ENCODE measurements around the gene FAXDC2.
A peak's percentile ranks its signal among the peaks of the same experiment; 100 is the strongest.

Gene FAXDC2

GRCh38 chr5:154813158-154813557 is 37.2 kb downstream of the FAXDC2 start:
- Histone ChIP-seq H3K4me2 (ENCODE audit: low read length) (no peak overlapping the region), H2AFZ (ENCODE audit: low read depth, low read length) (no peak overlapping the region), H3K4me3 (ENCODE audit: low read length) (no peak overlapping the region), H3K27me3 (ENCODE audit: low read depth, low read length) (no peaks in the 10 kb centered on the region), H3K9ac (ENCODE audit: low read length) (no peak overlapping the region), H3K36me3 (replicated peaks; ENCODE audit: low read depth, low read length) (peaks cover 41% of the 10 kb centered on the region), H4K20me1 (ENCODE audit: insufficient read depth, low read length) (no peaks in the 10 kb centered on the region), H3K27ac (ENCODE audit: low read length) (no peak overlapping the region), H3K4me1 (ENCODE audit: low read length) (no peaks in the 10 kb centered on the region), H3K9me3 (ENCODE audit: insufficient read depth, low read length) (no peaks in the 10 kb centered on the region), H3K79me2 (ENCODE audit: low read length) (0 out of 2 replicates have a peak, but pooled peaks cover 4% of the 10 kb centered on the region)
- TF ChIP-seq EZH2phosphoT487 (IDR thresholded peaks at IDR 0.05; ENCODE audit: low read depth): no peak
- TF ChIP-seq CTCF (IDR thresholded peaks at IDR 0.05; ENCODE audit: low read depth, low read length): no peak

GRCh38 chr5:154811653-154812465 is 38.5 kb downstream of the FAXDC2 start:
- Histone ChIP-seq H3K4me3 (ENCODE audit: low read length) (no peak overlapping the region), H3K4me2 (ENCODE audit: low read length) (no peak overlapping the region), H3K9ac (ENCODE audit: low read length) (no peak overlapping the region), H3K4me1 (ENCODE audit: low read length) (no peaks in the 10 kb centered on the region), H4K20me1 (ENCODE audit: insufficient read depth, low read length) (no peaks in the 10 kb centered on the region), H3K36me3 (replicated peaks; ENCODE audit: low read depth, low read length) (peaks cover 43% of the 10 kb centered on the region), H3K27me3 (ENCODE audit: low read depth, low read length) (no peaks in the 10 kb centered on the region), H2AFZ (ENCODE audit: low read depth, low read length) (no peak overlapping the region), H3K9me3 (ENCODE audit: insufficient read depth, low read length) (no peaks in the 10 kb centered on the region), H3K27ac (ENCODE audit: low read length) (no peak overlapping the region), H3K79me2 (ENCODE audit: low read length) (0 out of 2 replicates have a peak, but pooled peaks cover 6% of the 10 kb centered on the region)
- TF ChIP-seq EZH2phosphoT487 (IDR thresholded peaks at IDR 0.05; ENCODE audit: low read depth): no peak
- TF ChIP-seq CTCF (IDR thresholded peaks at IDR 0.05; ENCODE audit: low read depth, low read length): peak; percentile 77

- Histone ChIP-seq H3K79me2 (ENCODE audit: low read length) (0 out of 2 replicates have a peak, but pooled peaks cover 6% of the 10 kb centered on the region), H3K27me3 (ENCODE audit: low read depth, low read length) (no peaks in the 10 kb centered on the region), H2AFZ (ENCODE audit: low read depth, low read length) (no peak overlapping the region), H3K9ac (ENCODE audit: low read length) (no peak overlapping the region), H3K36me3 (replicated peaks; ENCODE audit: low read depth, low read length) (peaks cover 48% of the 10 kb centered on the region), H3K9me3 (ENCODE audit: insufficient read depth, low read length) (no peaks in the 10 kb centered on the region), H3K27ac (ENCODE audit: low read length) (no peak overlapping the region), H3K4me1 (ENCODE audit: low read length) (no peaks in the 10 kb centered on the region), H3K4me2 (ENCODE audit: low read length) (no peak overlapping the region), H3K4me3 (ENCODE audit: low read length) (no peak overlapping the region), H4K20me1 (ENCODE audit: insufficient read depth, low read length) (no peaks in the 10 kb centered on the region)
- TF ChIP-seq EZH2phosphoT487 (IDR thresholded peaks at IDR 0.05; ENCODE audit: low read depth) (no peak), CTCF (IDR thresholded peaks at IDR 0.05; ENCODE audit: low read depth, low read length) (no peak)
Observed at GRCh38 chr5:154811239-154811638, 39.2 kb downstream of the FAXDC2 start.

GRCh38 chr5:154806176-154806575 is 44.2 kb downstream of the FAXDC2 start:
- H3K9me3 ChIP-seq (ENCODE audit: insufficient read depth, low read length): no peaks in the 10 kb centered on the region
- H3K9ac ChIP-seq (ENCODE audit: low read length): no peak overlapping the region
- H3K4me2 ChIP-seq (ENCODE audit: low read length): no peak overlapping the region
- H3K79me2 ChIP-seq (ENCODE audit: low read length): 0 out of 2 replicates have a peak, but pooled peaks cover 3% of the 10 kb centered on the region
- H3K27ac ChIP-seq (ENCODE audit: low read length): no peak overlapping the region
- H4K20me1 ChIP-seq (ENCODE audit: insufficient read depth, low read length): no peaks in the 10 kb centered on the region
- no peak overlapping the region for H2AFZ ChIP-seq (ENCODE audit: low read depth, low read length)
- no peak overlapping the region for H3K4me3 ChIP-seq (ENCODE audit: low read length)
- H3K36me3 ChIP-seq (replicated peaks; ENCODE audit: low read depth, low read length): peaks cover 61% of the 10 kb centered on the region
- no peaks in the 10 kb centered on the region for H3K27me3 ChIP-seq (ENCODE audit: low read depth, low read length)
- H3K4me1 ChIP-seq (ENCODE audit: low read length): no peaks in the 10 kb centered on the region
- no peak for TF ChIP-seq EZH2phosphoT487 (IDR thresholded peaks at IDR 0.05; ENCODE audit: low read depth)
